ENCODE results near the gene SDCCAG8. TPM values are rescaled to one million over a fixed set of nuclear protein-coding genes. Genes with fewer than 3 reads are reported as not detected.

The SDCCAG8 gene
- total RNA-seq, 6 experiments from 2014 or later: 13.4 to 20.6 (median 15.6) TPM

DNA sequence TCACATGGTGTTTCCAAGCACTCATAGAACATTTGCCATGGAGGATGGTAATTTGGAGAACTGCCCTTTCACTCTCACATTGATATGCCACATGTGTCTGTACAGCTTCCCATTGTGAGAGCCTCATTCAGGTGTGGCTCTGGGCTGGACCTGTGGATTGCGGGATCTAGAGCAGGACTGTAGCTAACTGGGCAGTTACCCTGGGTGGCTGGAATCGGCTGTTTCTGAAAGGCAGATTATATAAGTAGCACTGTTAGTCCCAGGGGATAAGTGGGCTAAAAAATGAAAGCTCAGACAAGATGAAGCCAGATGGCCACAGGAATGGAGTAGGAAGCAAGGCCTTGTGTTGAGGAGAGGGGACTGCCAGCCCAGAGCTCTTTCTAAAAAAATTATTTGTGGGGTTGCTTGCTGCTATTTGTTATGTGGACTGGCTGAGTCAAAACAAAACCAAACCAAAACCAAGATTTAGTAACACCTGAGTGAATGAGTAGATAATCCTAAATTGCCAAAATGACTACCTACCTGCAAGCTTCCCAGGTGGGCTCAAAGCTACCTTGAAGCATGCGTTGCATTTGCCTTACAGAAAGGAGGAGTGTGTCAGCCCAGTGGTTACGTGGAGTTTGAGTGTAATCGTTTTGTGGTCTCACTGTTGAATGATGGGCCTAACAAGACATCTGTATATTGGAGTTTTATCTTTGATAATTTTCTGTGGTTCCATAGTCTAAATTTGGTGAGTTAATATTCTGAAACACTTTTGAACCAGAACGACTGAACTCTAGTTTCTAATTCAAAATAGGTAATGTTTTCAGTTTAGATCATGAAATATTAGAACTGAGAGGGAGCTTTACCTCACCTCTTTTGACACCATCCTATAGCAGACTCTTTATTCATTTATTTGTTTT is 58.0 kb downstream of the SDCCAG8 start:
- WGBS (ENCODE audit: insufficient coverage, low coverage, low lambda C conversion rate, missing lambda C conversion rate): 90% methylated on average over 5 of the region's 6 CpGs
- peaks cover 0 to 11% (median 0%) of the 10 kb centered on the region in 4 donors for H3K36me3 ChIP-seq
- ATAC-seq: no peak
- H3K9me3 ChIP-seq: no peaks in the 10 kb centered on the region
- no peak for DNase-seq
- no peak overlapping the region for H3K27ac ChIP-seq
- intact Hi-C loops (cut with DNase I): no loop called here
- H3K4me3 ChIP-seq: no peak overlapping the region
- no peaks in the 10 kb centered on the region for H3K27me3 ChIP-seq
- H3K4me1 ChIP-seq: no peaks in the 10 kb centered on the region
- TF ChIP-seq POLR2A (IDR thresholded peaks at IDR 0.05): no peak

DNA sequence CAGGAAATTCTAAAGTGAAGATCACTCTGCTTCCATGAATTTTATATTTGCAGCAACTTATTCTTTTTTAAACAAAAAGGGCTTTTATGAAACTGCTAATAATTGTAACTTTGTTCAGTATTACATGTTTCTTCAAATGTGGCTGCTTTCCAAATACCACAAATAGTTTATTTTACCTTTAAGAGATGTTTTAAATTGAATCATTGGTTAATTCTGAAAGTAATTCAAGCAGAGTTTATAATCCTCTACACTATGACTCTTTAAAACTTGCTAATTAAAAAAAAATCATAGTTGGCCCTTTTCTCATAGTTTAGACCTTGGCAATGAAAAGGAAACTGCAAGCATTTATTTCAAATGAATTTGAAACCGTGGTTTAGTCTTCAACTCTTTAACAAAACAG is 59.6 kb downstream of the SDCCAG8 start:
- TF ChIP-seq POLR2A (IDR thresholded peaks at IDR 0.05): no peak
- TF ChIP-seq, protein P1, sequence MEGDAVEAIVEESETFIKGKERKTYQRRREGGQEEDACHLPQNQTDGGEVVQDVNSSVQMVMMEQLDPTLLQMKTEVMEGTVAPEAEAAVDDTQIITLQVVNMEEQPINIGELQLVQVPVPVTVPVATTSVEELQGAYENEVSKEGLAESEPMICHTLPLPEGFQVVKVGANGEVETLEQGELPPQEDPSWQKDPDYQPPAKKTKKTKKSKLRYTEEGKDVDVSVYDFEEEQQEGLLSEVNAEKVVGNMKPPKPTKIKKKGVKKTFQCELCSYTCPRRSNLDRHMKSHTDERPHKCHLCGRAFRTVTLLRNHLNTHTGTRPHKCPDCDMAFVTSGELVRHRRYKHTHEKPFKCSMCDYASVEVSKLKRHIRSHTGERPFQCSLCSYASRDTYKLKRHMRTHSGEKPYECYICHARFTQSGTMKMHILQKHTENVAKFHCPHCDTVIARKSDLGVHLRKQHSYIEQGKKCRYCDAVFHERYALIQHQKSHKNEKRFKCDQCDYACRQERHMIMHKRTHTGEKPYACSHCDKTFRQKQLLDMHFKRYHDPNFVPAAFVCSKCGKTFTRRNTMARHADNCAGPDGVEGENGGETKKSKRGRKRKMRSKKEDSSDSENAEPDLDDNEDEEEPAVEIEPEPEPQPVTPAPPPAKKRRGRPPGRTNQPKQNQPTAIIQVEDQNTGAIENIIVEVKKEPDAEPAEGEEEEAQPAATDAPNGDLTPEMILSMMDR (IDR thresholded peaks at IDR 0.05): no peak
- no peaks in the 10 kb centered on the region for H3K4me1 ChIP-seq
- H3K4me3 ChIP-seq: no peak overlapping the region
- intact Hi-C loops (cut with DNase I): no loop called here
- no peaks in the 10 kb centered on the region for H3K27me3 ChIP-seq
- H3K27ac ChIP-seq: no peak overlapping the region
- no peaks in the 10 kb centered on the region for H3K9me3 ChIP-seq
- WGBS (ENCODE audit: insufficient coverage, low coverage, low lambda C conversion rate, missing lambda C conversion rate): 37% methylated on average over 1 of the region's 1 CpG
- ATAC-seq (no peak), DNase-seq (no peak)
- peaks cover 0 to 11% (median 0%) of the 10 kb centered on the region in 4 donors for H3K36me3 ChIP-seq

DNA sequence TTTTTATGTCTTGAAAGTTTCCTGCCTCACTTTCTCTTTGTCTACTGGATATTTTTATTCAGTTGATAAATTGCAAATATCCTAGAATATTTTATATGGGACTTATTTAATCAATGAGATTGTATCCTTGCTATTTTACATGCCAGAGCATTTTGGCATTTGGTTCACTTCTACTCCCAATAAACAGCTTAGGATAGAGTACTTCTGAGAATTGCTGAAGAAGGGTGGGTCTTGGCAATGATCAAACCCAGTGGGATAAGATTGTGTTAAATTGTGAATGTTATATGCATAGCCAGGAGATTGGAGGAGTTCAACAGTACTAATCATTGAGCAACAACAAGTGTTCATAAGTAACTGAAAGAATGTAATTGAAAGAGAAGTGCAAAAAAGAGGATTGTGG is 60.1 kb downstream of the SDCCAG8 start:
- no peaks in the 10 kb centered on the region for H3K9me3 ChIP-seq
- ATAC-seq: no peak
- no peak for DNase-seq
- peaks cover 0 to 11% (median 0%) of the 10 kb centered on the region in 4 donors for H3K36me3 ChIP-seq
- no peak overlapping the region for H3K4me3 ChIP-seq
- no peak overlapping the region for H3K27ac ChIP-seq
- TF ChIP-seq, protein P1 (IDR thresholded peaks at IDR 0.05): no peak
- TF ChIP-seq POLR2A (IDR thresholded peaks at IDR 0.05): no peak
- H3K27me3 ChIP-seq: no peaks in the 10 kb centered on the region
- H3K4me1 ChIP-seq: no peaks in the 10 kb centered on the region
- intact Hi-C loops (cut with DNase I): no loop called here

DNA sequence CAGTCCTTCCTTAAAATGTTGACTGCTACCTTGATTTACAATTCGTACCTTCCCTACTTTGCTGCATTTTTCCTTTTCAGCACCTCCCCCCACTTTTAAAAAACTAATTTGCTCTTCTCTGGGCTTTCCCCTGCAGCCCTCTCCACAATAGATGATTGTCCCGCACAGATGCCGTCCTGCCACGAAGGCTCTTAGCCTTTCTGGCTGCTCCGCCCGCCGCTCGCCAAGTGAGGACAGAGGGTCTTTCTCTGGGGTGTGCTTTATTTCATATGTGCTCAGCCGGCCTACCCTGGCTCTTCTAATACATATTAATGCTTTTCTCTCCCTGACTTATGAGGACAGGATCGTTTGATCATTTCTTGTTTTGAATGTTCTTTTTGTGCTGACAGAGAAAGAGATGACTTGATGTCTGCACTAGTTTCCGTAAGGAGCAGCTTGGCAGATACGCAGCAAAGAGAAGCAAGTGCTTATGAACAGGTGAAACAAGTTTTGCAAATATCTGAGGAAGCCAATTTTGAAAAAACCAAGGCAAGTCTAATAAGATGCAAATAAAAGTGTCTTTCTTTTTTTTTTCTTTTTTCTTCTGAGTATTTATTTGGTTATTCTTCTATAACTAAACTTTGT is 60.6 kb downstream of the SDCCAG8 start:
- Histone ChIP-seq H3K4me1 (no peaks in the 10 kb centered on the region), H3K4me3 (no peak overlapping the region), H3K36me3 (peaks cover 0 to 11% (median 0%) of the 10 kb centered on the region in 4 donors), H3K27me3 (no peaks in the 10 kb centered on the region), H3K27ac (no peak overlapping the region), H3K9me3 (no peaks in the 10 kb centered on the region)
- DNase-seq: no peak
- ATAC-seq: no peak
- intact Hi-C loops (cut with DNase I): no loop called here
- WGBS (ENCODE audit: insufficient coverage, low coverage, low lambda C conversion rate, missing lambda C conversion rate): 85% methylated on average over 5 of the region's 12 CpGs
- no peak for TF ChIP-seq POLR2A (IDR thresholded peaks at IDR 0.05)
- TF ChIP-seq, protein P1 (IDR thresholded peaks at IDR 0.05): no peak

DNA sequence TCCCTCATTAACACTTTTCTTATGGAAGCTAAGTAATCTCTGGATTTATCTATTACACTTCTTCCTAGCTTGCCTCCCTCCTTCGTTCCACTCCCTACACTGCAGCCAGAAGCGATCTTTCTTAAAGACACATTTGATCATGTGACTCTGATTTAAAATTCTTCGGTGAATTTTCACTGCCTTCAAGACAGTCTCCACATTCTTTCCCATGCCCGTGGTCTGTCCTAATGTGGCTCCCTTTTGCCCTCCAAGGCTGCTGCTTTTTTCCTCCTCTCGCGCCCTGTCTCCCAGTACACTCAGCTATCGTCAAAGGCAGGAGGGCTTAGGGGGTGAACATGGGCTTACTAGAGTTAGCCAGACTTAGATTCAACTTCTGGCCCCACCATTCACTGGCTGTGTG is 64.4 kb downstream of the SDCCAG8 start:
- ATAC-seq (no peak), DNase-seq (no peak)
- Histone ChIP-seq H3K27ac (no peak overlapping the region), H3K27me3 (no peaks in the 10 kb centered on the region), H3K4me3 (no peak overlapping the region), H3K36me3 (peaks cover 0 to 11% (median 0%) of the 10 kb centered on the region in 4 donors), H3K9me3 (no peaks in the 10 kb centered on the region), H3K4me1 (no peaks in the 10 kb centered on the region)
- intact Hi-C loops (cut with DNase I): no loop called here
- WGBS (ENCODE audit: insufficient coverage, low coverage, low lambda C conversion rate, missing lambda C conversion rate): 86% methylated on average over 7 of the region's 7 CpGs
- TF ChIP-seq POLR2A (IDR thresholded peaks at IDR 0.05): no peak
- TF ChIP-seq, protein P1 (IDR thresholded peaks at IDR 0.05): no peak
